DMS53 treated with DMSO at 0.1 percent for 48 hours (cell line): ENCODE data around the gene PRLR.

Source experiments
- DNase-seq: peaks from one replicate; lab custom pipeline; 2025; ENCODE audit not compliant: unreplicated experiment; lab: John Stamatoyannopoulos, UW

Gene PRLR

DNA sequence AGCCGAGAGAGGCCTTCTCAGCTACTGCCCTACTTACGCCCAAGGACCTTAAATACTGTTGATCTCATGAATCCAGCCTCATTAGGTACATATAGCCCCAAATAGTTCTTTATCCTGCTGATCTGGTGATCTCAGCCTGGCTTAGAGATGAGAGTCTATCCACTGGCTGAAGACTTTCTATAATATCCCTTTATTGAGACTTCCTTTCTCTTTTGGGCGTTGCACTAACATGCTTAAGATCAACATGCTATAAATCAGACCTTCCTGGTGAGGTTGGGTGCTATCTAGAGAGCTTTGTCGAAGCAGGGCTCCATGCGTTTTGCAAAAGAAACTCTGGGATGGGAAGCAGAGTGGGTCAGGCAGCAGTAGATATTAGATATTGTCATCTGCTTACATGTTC lies 138.6 kb downstream of the PRLR start:
- no peak for DNase-seq

DNA sequence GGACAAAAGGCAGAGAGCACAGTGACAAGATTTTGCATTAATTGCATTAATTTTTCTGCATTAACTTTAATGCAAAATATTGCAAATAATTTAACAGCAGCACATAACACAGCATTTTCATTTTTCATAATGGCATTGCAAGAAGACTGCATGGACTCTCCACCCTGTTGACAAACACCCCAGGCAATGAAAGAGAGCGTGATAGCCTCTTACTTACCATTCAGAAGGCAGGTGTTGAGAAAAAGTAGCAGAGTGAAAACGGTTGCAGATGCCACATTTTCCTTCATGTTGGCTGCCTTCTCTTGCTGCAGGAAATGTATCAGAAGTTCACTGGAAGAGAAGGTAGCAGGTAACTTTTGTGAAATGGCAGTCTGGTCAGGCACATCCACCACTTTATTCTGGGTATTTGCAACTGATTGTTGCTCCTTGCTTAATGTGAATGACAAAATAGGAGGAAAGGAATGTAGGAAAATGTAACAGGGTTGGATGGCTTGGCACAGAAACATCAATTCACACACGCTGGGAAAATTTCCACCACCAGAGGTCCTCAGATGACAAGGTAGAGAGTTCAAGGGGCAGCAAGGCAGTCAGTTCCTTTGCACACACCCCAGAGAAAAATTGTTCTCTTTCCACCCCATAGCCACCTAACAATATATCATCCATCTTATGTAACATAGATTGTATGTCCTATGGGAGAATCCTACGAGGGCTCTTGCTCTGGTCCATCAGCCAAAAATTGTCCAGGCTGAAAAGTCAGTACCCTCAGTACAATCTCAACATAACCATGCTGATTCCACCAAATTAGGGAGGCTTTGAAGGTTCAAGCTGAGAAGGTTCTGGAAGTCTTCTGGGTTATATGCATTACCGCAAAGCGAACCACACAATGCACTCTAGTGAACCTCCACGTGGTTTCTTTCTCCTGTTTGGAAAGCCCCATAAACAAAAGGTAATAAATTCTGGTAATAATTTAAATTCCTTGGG lies 140.7 kb downstream of the PRLR start:
- DNase-seq: peak; percentile 17

- no peak for DNase-seq
Observed at GRCh38 chr5:35087991-35088390, 142.3 kb downstream of the PRLR start.

DNA sequence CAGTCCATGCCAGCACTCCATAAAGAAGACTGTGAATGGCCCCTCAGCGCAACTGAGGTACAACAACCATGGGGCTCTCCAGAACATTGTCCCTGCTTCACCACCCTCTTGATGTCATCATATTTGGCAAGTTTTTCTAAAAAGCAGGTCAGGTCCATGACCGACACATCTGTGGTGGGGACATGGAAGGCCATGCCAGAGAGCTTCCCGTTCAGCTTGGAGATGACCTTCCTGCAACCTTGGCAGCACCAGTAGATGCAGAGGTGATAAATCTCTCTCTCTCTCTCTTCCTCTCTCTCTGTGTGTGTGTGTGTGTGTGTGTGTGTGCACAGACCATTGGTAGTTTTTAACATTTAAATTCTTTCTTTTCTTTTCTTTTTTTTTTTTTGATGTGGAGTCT lies 147.1 kb downstream of the PRLR start:
- DNase-seq: no peak

DNA sequence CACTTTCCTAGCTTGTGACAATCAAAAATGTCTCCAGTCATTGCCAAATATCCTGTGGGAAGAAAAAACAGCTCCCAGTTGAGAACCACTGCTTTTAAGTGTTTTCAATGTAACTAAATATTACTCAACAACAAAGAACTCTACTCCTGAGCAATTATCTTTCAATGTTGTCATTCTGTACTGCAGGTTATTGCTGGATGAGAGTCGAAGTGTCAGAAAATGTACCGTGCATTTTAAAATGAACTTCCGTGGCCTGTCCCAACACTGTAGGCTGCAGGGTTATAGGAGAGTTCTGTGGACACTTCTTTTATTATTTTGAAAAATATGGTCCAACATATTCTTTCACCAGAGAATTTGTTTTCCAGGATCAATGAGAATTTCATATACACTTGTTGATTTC lies 147.8 kb downstream of the PRLR start:
- no peak for DNase-seq

- no peak for DNase-seq
Observed at GRCh38 chr5:35081134-35081533, 149.2 kb downstream of the PRLR start.

DNA sequence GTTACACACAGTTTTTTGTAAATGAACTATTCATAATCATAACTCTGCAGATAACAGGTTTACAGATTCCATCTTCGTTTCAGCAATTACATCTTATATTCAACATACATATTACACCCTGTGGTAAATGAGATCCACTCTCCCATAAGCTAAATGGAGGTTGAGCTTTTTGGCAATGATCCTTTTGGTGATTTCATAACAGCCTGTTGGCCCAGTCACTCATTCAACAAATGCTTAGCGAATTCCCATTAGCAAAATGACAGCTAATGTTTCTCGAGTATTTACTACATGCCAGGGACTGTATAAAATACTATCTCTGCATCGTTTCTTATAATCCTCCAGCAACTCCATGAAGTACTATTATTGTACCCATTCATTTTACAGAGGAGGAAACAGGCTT lies 157.1 kb downstream of the PRLR start:
- no peak for DNase-seq

GRCh38 chr5:35069188-35069587 lies 161.1 kb downstream of the PRLR start:
- no peak for DNase-seq

GRCh38 chr5:35067985-35068384 lies 162.3 kb downstream of the PRLR start:
- no peak for DNase-seq

GRCh38 chr5:35066260-35066795 lies 164.0 kb downstream of the PRLR start:
- no peak for DNase-seq

DNA sequence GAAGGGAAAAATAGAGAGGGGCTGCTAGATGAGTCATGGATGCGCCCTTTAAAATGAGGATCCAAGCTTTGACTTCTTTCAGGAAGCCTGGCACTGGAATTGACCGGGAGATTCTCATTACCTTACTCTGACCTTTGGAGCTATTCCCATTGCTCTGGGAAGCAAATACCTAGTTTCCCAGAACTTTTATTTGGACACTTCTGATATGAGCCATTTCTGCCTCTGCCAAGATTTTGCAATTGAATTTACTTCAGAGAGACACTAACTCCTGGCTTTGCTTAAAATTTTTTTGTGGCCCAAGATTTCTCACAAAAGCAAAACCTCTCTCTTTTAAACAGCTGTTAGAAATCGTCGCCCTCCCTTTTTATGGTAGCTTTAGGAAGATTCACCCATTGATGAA lies 166.9 kb downstream of the PRLR start:
- no peak for DNase-seq

DNA sequence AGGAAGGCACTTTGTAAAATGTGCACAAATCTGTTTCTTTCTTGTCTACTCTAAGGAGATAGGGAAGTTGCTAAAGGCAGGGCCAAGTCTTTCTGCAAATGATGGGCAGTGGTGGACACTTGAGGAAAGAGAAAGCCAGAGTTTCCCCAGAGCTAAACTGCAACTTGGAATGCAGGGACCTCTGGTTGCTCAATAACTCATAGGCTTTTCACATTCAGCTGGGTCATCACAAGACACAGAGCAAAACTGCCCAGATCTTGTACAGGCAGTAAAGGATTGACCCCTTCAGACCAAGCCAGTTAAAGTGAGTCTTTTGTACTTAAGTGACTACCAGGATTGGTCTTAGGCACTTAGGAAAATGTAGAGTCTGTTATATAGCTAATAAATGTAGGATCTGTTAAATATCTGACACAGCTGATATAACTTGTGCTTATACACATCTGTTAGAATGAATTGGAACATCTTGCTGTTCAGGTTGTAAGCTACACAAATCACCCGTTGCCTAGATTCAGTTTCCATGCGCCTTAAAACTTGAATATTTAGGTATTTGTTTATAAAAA lies 169.0 kb downstream of the PRLR start:
- no peak for DNase-seq

- DNase-seq: no peak
Observed at GRCh38 chr5:35060236-35060635, 170.1 kb downstream of the PRLR start.

DNA sequence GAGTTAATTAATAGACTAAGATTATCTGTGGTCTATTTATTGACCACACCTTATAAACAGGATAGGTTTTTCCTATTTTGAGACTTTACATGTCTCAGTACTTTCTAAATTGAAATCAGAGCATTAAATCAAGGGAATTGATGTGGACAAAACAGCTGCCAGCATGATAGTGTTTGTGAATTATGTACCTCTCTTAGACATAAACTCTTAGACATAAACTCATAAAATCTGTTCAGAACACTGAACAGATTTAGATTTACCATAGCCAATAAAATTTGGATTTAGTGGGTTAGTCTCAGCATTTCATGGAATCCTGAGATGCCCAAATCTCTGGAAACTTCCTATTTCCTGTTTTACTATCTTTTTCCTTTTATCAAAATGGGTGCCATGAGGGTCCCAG lies 171.0 kb downstream of the PRLR start:
- DNase-seq: no peak

GRCh38 chr5:35058374-35058788 lies 171.9 kb downstream of the PRLR start:
- no peak for DNase-seq

- no peak for DNase-seq
Observed at GRCh38 chr5:35056686-35057085, 173.6 kb downstream of the PRLR start.

- no peak for DNase-seq
Observed at GRCh38 chr5:35052838-35053237, 177.4 kb downstream of the PRLR start.

GRCh38 chr5:35050541-35051126 lies 179.7 kb downstream of the PRLR start:
- DNase-seq: no peak

- DNase-seq: no peak
Observed at GRCh38 chr5:35048910-35049309, 181.4 kb downstream of the PRLR start.

DNA sequence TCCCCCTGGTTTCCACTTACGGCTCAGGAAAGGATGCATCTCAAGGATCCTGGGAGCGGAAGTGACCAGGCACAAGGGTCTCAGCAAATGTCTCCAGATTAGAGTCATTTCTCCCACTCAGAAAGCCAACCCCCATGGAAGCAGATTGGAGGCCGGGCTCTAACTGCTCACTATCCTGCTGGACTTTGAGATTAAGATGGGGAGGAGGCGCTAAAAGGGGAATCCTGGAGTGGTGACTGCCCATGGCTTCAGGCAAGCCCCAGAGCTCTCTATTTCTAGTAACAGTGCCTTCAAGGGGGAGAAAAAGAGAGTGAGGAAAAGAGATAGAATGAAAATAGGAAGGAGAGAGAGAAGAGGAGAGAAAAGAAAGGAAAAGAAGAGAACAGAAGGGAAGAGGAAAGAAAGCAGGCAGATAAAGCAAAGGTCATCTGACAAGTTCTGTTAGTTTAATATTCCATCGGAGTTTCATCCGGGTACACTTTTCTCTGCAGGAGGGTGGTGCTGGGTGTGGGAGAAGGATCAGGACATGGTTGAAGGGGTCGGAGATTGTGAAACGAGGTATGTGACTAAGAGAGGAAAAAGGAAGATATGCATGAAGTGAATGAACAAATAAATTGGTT lies 182.4 kb downstream of the PRLR start, which contains the start of gene AGXT2:
Gene AGXT2, minus strand, starts transcription at position 165 of the 620 bp plus-strand sequence. Its CDS starts 57 bp downstream, at position 108.
- no peak for DNase-seq

DNA sequence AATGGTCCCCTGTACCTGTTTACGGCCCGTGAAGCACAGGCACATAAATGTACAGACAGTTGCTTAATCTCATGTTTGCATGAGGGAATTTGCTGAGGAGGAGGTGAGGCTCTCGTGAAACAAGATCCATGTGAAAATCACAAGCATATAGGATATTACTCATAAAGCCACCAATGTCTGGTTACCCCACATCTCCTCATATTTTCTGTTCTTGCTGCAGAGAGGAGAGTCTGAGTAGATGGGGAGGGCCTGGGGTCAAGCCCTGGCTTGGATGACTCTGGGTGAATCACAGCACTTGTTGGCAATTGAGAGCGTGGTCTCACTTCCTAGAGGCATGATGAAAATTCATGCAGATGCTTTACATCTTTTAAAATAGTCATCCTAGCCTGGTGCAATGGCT lies 183.5 kb downstream of the PRLR start:
- no peak for DNase-seq
